CD4-positive, alpha-beta T cell treated with Interleukin-2 at 100 ng/mL for 4 hours (primary cell): ENCODE results near the gene DDX17.

Experiments
- DNase-seq: peaks from one replicate; pipeline ENCODE4 v3.0.0-alpha.2; 2020; ENCODE audit warnings: low spot score

Gene DDX17

DNA sequence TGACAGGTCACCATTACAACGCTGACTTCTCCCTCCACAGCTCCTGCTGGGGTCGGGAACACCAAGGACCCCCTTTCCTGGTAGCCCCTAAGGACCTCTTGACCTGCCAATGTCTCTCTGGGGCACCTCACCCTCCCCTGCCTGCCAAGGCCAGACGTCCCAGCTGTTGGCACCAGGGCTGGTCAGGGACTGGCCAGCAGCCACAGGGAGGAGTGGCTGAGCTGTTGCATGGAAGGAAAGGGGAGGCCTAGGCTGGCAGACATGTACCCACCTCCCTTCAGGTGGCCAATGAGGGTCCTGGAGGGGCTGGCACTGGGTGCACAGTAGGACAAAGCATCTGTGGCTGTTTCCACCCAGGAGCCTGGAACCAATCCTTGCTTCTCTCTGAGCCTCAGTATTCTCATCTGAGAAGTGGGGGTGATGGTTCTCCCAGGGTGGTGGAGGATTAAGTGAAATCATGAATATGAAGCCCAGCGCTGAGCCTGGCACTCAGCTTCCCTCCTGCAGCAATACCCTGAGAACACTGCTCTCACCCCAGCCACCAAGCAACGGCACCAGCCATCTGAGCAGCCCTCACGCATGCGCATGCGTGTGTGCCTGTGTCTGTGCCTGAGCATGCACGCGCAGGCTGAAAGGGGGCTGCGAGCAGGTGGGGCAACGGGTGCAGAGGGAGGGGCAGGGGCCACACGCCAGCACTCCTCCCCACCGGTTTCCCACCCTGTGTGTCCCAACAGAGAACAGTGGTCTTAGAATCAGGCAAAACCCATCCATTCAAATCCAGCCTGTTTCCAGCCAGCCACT lies 57.0 kb downstream of the DDX17 start:
- DNase-seq: no peak

DNA sequence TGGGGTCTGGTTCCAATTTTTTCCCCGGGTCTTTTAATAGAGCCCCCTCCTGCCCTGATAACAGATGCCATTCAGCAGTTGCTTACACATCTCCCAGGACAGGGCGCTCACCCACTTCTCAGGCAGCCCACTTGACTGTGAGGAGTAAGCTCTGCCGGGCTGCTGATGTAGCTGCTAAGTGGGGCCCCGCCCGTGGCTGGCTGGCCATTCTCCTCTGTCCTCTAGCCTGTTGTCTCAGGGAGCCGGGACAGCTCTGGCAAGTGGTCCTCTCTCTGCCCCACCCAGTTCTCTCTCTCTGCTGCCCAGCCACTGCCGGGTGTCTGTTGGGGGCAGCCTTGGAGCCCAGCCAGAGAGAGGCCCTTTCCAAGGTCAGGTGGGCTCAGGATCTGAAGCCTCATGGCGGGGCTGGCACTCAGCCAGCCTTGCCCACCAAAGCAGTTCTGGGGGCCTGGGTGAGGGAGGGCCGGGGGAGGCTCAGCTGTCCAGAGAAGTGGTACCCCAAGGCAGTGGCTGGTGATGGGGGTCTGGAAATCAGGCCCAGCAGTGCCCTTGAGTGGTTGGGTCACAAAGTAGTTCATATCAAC lies 60.0 kb downstream of the DDX17 start:
- no peak for DNase-seq

DNA sequence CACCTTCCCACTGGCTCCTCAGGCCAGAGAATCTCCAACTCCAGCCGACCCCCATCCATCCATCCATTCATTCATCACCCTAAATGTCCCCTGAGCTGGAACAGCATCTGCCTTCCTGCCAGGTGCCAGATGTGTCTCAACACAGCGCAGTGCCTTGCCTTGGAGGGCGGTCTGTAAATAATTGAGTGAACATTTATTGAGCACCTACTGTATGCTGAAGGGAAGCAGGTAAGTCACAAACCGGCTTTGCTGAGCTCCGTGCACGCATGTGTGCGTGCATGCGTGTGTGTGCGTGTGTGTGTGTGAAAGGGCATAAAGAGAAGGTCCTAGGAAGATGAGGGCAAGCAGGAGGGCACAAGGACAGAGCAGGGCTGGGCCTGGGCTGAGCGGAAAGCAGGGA lies 61.3 kb downstream of the DDX17 start:
- no peak for DNase-seq

DNA sequence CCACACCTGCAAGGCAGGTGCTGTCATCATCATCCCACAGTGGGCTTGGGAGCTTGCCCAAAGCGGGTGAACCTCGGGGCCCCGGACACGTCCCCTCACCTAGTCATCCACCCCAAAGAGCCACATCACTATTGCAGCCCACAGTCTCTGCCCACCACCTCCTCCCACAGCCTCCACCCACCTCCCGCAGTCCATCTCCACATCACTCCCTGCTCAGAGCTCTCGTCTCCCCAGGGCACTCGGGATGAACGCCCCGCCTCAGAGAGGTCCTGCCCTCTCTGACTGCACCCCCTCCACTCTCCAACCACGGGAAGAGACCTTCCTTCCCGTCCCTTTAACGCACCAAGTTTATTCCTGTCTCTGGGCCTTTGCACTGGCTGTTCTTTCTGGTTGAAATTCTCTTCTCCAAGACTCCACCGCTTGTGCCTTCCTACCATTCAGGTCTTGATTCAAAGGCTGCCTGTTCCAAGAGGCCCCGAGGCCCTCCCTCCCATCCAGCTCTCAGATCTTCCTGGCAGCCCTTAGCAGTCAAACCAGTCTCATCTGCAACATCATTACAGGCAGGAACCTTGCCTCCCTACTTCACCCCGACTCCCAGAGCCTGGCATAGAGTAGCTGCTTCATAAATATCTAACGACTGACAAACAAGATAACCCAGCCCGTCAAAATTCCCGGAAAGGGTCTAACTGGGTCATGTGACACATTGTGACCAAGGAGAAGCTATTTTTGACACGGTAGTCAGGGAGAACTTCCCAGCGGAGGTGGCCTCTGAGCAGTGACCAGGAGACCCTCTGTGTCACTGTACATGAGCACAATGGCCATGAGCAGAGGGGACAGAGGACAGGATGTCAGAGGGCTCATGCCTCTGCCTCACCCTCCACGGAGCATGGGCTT lies 62.2 kb downstream of the DDX17 start:
- DNase-seq: no peak

DNA sequence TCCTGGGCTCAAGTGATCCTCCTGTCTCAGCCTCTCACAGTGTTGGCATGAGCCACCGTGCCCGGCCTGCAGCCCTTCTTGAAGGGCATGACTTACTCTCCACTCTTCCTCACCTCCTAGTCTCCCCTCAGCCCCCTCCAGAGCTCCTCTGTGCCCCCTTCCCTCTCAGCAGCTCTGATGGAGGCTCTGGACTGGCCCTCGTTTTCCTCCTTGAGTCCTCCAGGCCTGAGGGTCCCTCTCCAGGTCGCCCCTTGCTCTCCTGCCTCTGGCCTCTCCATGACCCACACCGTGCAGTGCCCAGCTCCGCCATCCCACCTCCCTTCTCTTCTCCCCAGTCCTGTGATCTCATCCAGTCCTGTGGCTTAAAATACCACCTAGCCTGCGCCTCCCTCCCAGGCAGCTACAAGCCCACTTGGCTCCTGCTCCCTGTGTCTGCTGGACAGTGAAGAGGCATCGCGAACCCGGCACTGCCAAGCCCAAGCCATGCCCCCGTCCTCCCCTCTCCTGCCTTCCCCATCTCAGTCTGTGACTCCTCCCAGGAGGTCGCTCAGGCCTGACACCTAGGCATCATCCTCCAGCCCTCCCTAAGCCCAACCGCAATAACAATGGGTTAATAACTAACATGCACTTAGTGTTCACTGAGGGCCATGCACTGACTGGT lies 63.0 kb downstream of the DDX17 start:
- DNase-seq: no peak

DNA sequence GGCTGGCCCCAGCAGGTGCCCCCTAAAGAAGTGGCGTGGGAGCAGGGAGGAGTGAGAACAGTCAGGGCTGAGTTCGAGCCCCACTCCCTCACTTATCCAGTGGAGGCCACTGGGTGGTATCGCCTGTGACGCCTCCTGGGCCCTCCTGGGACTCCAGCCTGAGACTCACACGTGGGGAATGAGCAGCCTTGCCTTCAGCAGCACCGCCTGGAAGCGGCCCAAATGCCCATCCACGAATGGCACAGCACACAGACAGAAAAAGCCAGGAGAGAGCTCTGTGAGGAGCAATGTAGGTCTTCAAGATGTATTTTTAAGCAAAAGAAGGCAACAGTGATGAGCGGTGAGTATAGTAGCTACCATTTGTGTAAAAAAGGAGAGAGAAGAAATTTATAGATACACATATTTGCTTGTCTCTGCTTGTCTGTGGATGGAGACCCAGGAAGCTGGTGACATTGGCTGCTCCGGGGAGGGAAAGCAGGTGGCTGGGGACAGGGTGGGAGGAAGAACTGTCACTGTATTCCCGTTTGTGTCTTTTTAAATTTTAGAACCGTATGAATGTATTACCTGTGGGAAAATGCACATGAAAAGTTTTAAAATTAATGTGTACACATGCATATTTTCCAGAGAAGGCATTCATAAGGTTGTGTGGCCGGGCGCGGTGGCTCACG lies 64.4 kb downstream of the DDX17 start:
- DNase-seq: no peak

DNA sequence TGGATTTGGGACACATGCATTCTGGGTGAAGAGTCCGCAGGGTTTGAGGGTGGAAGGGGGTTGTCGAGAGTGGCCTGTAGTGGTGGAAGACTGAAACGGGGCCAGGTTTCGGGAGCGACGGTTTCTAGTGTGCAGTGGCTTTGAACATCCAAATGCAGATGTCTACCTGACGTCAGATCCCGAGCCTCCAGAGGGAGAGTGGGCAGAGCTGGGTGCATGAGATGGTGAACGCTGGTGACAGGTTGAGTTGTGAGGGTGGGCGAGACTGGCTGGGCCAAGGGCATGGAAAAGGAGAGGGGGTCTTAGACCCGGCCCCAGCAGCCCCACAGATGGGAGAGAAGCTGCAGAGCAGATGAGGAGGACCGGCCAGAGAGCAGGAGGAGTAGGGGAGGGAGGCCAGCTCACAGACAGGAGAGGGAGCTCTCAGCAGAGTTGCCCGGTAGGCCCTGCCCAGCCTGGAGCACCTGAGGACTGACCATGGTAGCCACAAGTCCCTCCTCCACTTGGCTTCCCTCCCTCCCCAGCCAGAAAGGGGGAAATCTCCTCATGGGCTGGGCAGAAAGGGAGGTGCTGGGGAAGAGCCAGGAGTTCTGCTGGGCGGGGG lies 65.3 kb downstream of the DDX17 start:
- DNase-seq: no peak

DNA sequence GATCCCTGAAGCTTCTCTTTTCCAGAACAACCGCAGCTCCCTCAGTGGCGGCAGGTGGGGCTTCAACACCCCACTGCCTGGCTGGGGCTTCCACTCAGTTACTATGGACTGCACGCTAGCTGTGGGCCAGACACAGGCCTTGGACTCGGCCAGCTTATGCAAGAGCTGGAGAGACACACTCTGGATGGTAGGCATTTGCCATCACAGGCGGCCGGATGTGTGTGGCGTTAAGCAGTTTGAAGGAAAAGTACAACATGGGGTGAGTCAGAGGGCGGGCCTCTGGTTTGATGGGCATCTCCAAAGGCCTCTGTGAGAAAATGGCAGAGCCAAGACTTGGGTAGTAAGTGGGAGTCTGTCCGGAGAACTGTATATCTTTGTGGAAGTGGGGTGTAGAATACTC lies 68.7 kb downstream of the DDX17 start:
- DNase-seq: no peak

DNA sequence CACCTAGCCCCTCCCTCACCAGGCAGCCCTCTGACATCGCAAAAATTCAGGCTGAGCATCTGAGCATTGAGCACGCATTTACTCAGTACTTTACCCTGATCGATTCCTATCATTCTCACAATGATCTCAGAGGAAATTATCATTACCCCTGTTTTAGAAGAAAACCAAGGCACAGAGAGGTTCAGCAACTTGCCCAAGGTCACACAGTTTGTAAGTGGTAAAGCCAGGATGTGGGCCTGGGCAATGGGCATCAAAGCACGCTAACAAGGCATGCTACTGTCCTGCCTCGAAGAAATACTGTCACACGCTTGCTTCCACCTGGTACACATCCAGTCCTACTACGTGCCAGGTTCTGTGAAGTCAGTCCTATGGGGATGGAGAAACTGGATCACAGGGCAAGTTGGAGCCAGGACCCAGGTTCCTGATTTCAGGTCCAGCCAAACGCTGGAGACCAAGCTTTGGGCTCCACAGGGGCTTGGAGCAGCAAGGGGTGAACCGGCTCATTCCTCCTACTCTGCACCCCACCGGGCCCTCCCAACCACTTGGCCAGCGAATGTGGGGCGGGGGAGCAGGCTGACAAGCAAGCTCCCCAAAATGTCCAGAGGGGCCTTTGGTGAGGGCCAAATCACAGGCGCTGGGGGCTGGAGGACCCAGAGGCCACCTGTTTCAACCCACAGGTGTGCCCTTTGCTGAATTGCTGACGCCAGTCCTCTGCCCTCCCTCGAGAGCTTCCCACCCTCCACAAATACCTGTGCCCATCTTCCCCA lies 69.3 kb downstream of the DDX17 start:
- DNase-seq: no peak

DNA sequence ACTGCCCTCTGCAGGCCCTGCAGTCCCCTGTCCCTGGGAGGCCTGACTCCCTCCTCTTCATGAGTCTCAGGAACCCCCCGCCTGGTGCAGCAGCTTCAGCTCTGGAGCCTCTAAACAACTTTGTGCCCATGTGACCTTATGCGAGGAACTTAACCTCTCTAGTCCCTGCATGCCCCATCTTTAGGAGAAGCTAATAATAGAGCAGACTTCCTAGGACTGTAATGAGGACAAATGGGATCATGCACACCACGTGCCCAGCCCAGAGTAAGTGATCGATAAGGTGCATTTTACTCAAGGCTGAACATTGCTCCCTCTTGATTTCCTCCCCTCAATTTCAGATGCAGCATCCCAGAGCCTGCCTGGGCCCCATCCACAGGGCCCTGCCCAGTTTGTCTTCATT lies 70.1 kb downstream of the DDX17 start:
- no peak for DNase-seq

DNA sequence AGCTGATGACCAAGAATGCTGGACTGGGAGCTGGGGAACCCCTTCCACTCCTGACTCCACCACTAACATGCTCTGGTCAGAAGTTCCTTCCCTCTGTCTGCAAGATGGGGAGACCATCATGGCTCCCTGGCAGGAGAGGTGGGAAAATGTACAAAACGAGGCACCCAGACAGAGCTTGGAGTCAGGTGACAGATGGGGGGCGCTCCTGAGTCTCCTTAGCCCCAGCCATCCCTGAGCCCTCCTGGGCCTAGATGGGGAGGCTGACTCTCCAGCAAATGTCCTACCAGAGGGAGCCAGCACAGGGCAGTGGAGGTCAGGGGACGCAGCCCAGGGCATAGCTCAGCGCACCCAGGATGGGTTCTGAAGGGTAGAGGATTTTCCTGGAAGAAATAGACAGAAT lies 71.1 kb downstream of the DDX17 start:
- no peak for DNase-seq

DNA sequence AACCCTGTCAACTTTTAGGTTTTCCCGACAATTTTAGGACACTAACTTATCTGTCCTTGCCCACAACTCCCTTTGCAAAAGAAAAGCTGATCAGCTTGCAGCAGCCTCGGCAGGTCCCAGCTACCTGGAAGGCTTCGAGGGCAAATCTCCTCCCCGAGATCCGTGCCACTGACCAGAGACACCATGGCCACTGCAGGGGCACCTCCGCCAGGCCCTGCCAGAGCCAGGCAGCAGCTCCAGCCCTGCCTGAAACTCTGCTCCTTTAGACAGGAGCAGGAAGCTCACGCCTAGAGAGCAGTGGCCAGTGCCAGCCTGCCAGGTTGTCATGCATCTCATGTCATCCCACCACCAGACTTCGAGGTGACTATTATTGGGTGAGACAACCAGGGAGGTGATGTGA lies 72.2 kb downstream of the DDX17 start:
- no peak for DNase-seq
